Gastroesophageal sphincter (tissue), 3 donors: ENCODE data around the gene IST1.

Experiments used
- POLR2A ChIP-seq, 2 donors: fragments of 450-650 bp; IDR thresholded peaks; one replicate each; pipeline ENCODE4 v1.6.1; 2017; ENCODE audit warnings: antibody characterized with exemption in 2 of 2, mild to moderate bottlenecking in 2 of 2, moderate library complexity in 1 of 2
- TF ChIP-seq, protein P1 (sequence below), 4 experiments: fragments of 200-600 bp in 2 of 4; fragments of 450-650 bp in 2 of 4; sonication (generic) in 1 of 4; IDR thresholded peaks; one replicate each; pipeline ENCODE4 v1.5.1; 2017 to 2019; ENCODE audit warnings: antibody characterized with exemption in 4 of 4, mild to moderate bottlenecking in 2 of 4, moderate library complexity in 2 of 4

DNA sequence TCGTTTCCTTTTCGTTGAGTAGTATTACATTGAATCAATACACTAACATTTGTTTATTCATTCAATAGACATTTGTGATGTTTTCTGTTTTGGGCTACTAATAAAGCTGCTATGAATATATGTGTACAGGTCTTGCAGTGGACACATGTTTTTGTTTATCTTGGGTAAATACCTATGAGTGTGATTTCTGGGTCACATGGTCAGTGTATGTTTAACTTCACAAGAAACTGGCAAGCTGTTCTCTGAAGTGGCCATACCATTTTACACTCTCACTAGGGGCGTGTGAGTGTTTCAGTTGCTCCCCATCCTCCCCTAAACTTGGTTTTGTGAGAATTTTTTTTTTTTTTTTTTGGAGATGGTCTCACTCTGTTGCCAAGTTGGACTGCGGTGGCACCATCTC lies 69.9 kb downstream of the IST1 start:
- TF ChIP-seq, protein P1, sequence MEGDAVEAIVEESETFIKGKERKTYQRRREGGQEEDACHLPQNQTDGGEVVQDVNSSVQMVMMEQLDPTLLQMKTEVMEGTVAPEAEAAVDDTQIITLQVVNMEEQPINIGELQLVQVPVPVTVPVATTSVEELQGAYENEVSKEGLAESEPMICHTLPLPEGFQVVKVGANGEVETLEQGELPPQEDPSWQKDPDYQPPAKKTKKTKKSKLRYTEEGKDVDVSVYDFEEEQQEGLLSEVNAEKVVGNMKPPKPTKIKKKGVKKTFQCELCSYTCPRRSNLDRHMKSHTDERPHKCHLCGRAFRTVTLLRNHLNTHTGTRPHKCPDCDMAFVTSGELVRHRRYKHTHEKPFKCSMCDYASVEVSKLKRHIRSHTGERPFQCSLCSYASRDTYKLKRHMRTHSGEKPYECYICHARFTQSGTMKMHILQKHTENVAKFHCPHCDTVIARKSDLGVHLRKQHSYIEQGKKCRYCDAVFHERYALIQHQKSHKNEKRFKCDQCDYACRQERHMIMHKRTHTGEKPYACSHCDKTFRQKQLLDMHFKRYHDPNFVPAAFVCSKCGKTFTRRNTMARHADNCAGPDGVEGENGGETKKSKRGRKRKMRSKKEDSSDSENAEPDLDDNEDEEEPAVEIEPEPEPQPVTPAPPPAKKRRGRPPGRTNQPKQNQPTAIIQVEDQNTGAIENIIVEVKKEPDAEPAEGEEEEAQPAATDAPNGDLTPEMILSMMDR (IDR thresholded peaks at IDR 0.05): no peak
- no peak for TF ChIP-seq POLR2A (IDR thresholded peaks at IDR 0.05)
